Hepatocyte (in vitro differentiated cells): Measurements from ENCODE around the gene SMG7.

Experiments used
- CTCF ChIP-seq: fragments of 200-600 bp; sonication (generic); IDR thresholded peaks from 2 replicates; pipeline ENCODE4 v1.5.1; 2016; ENCODE audit warnings: antibody characterized with exemption, mild to moderate bottlenecking; ENCODE audit not compliant: poor library complexity
- EZH2 ChIP-seq: fragments of 200-600 bp; sonication (generic); IDR thresholded peaks from 2 replicates; pipeline ENCODE4 v1.6.1; 2016; ENCODE audit warnings: antibody characterized with exemption, mild to moderate bottlenecking, borderline replicate concordance

GRCh38 chr1:183554577-183554976 is 82.3 kb downstream of the SMG7 start:
- no peak for TF ChIP-seq CTCF
- TF ChIP-seq EZH2, result no peak
